ENCODE data around the gene TMOD3. TPM values are rescaled to one million over a fixed set of nuclear protein-coding genes. Genes with fewer than 3 reads are reported as not detected.
A peak's percentile ranks its signal among the peaks of the same experiment; 100 is the strongest.

Gene TMOD3
- total RNA-seq, 1 donor from 2014 or later = 75.4 TPM

- peak; percentile 5 for DNase-seq (ENCODE audit: extremely low spot score, unreplicated experiment)
Measured at GRCh38 chr15:51935466-51936104, 106.1 kb downstream of the TMOD3 start.

DNA sequence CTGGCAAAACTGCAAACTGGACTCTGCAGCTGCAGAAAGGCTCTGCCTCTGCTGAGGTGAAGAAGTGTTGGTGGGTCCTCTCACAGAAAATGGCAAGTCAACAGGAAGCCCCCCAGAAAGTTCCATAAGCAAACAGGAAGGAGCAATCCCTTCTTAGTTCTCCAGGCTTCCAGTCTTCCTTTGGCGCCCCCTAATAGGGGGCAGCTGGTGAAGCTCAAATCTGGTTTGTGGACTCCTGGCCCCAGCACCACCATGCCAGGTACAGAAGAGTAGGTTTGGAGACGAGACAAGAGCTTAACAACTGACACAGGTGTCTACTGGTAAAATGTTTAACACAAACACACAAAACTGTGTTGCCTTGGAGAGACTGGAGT is 106.6 kb downstream of the TMOD3 start:
- Mint-ChIP-seq H3K36me3 (ENCODE audit: unreplicated experiment) (peaks cover 8% of the 10 kb centered on the region), H3K4me3 (ENCODE audit: unreplicated experiment) (no peak overlapping the region), H3K27ac (ENCODE audit: unreplicated experiment) (peak overlapping the region; percentile 42), H3K9me3 (ENCODE audit: unreplicated experiment) (no peaks in the 10 kb centered on the region), H3K27me3 (ENCODE audit: unreplicated experiment) (no peaks in the 10 kb centered on the region), H3K4me1 (ENCODE audit: unreplicated experiment) (no peaks in the 10 kb centered on the region)
- TF ChIP-seq CTCF (IDR thresholded peaks at IDR 0.05) = peak; percentile 5
- peak; percentile 63 for DNase-seq (ENCODE audit: extremely low spot score, unreplicated experiment)

More at GRCh38 chr15:51935466-51936104, 106.1 kb downstream of the TMOD3 start:
- TF ChIP-seq CTCF (IDR thresholded peaks at IDR 0.05) = no peak
- Mint-ChIP-seq H3K4me3 (ENCODE audit: unreplicated experiment) (no peak overlapping the region), H3K27ac (ENCODE audit: unreplicated experiment) (no peak overlapping the region), H3K36me3 (ENCODE audit: unreplicated experiment) (peaks cover 11% of the 10 kb centered on the region), H3K27me3 (ENCODE audit: unreplicated experiment) (no peaks in the 10 kb centered on the region), H3K4me1 (ENCODE audit: unreplicated experiment) (no peaks in the 10 kb centered on the region), H3K9me3 (ENCODE audit: unreplicated experiment) (no peaks in the 10 kb centered on the region)

DNA sequence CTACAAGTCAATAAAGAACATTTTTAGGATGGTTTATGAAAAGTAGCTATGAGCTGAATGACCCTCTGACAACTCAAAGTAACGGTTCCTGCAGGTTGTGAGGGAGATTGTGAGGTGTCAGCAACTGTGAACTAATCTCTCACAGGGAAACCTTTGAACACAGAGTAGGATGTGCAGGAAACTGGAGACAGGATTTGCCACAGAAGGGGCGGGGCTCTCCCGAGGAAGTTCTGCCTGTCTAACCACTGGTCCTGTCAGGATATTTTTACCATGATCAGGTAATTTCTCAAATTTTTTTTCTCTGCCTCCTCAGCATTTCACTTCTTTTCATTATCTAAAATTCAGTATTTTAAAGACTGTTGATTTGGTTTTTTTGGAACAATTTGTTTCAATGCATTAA is 108.8 kb downstream of the TMOD3 start:
- no peaks in the 10 kb centered on the region for H3K9me3 Mint-ChIP-seq (ENCODE audit: unreplicated experiment)
- no peak for TF ChIP-seq CTCF (IDR thresholded peaks at IDR 0.05)
- DNase-seq (ENCODE audit: extremely low spot score, unreplicated experiment) = no peak
- H3K36me3 Mint-ChIP-seq (ENCODE audit: unreplicated experiment) = peaks cover 16% of the 10 kb centered on the region
- no peaks in the 10 kb centered on the region for H3K27me3 Mint-ChIP-seq (ENCODE audit: unreplicated experiment)
- no peak overlapping the region for H3K4me3 Mint-ChIP-seq (ENCODE audit: unreplicated experiment)
- H3K27ac Mint-ChIP-seq (ENCODE audit: unreplicated experiment) = no peak overlapping the region
- H3K4me1 Mint-ChIP-seq (ENCODE audit: unreplicated experiment) = peaks cover 5% of the 10 kb centered on the region

DNA sequence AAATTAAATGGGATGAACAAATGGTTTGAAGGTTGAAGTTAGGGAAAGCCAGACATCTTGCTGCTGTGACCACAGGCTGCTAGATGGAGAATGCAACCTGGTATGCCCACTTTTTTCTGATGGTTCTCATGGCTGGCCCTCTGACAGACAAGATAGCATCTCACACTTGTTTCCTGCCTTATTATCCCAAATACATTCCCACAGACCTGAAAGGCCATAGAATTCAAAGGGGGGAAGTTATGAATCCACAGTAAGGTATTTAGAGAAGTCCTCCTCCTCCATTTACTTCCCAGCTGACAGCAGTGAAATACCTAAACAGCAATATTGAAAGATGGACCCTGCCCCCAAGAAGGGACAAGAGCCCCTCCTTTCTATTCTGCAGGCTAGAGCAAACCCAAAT is 109.8 kb downstream of the TMOD3 start:
- no peak for DNase-seq (ENCODE audit: extremely low spot score, unreplicated experiment)
- no peaks in the 10 kb centered on the region for H3K27me3 Mint-ChIP-seq (ENCODE audit: unreplicated experiment)
- TF ChIP-seq CTCF (IDR thresholded peaks at IDR 0.05) = no peak
- H3K4me3 Mint-ChIP-seq (ENCODE audit: unreplicated experiment) = no peak overlapping the region
- H3K27ac Mint-ChIP-seq (ENCODE audit: unreplicated experiment) = no peak overlapping the region
- H3K4me1 Mint-ChIP-seq (ENCODE audit: unreplicated experiment) = peaks cover 5% of the 10 kb centered on the region
- H3K36me3 Mint-ChIP-seq (ENCODE audit: unreplicated experiment) = peaks cover 18% of the 10 kb centered on the region
- H3K9me3 Mint-ChIP-seq (ENCODE audit: unreplicated experiment) = no peaks in the 10 kb centered on the region

GRCh38 chr15:51947124-51947523 is 117.7 kb downstream of the TMOD3 start:
- peaks cover 44% of the 10 kb centered on the region for H3K36me3 Mint-ChIP-seq (ENCODE audit: unreplicated experiment)

More at GRCh38 chr15:51947124-51947523, 117.7 kb downstream of the TMOD3 start:
- H3K9me3 Mint-ChIP-seq (ENCODE audit: unreplicated experiment) = no peaks in the 10 kb centered on the region
- DNase-seq (ENCODE audit: extremely low spot score, unreplicated experiment) = no peak
- TF ChIP-seq CTCF (IDR thresholded peaks at IDR 0.05) = no peak
- H3K27ac Mint-ChIP-seq (ENCODE audit: unreplicated experiment) = no peak overlapping the region
- no peak overlapping the region for H3K4me3 Mint-ChIP-seq (ENCODE audit: unreplicated experiment)
- H3K27me3 Mint-ChIP-seq (ENCODE audit: unreplicated experiment) = no peaks in the 10 kb centered on the region
- peaks cover 2% of the 10 kb centered on the region for H3K4me1 Mint-ChIP-seq (ENCODE audit: unreplicated experiment)
